NCI-H774 (cell line): ENCODE results near the gene MFSD1.

Experiments
- DNase-seq: peaks from one replicate; lab custom pipeline; 2025; lab: John Stamatoyannopoulos, UW

Gene MFSD1

GRCh38 chr3:158819282-158819681 is 17.4 kb downstream of the MFSD1 start:
- no peak for DNase-seq

DNA sequence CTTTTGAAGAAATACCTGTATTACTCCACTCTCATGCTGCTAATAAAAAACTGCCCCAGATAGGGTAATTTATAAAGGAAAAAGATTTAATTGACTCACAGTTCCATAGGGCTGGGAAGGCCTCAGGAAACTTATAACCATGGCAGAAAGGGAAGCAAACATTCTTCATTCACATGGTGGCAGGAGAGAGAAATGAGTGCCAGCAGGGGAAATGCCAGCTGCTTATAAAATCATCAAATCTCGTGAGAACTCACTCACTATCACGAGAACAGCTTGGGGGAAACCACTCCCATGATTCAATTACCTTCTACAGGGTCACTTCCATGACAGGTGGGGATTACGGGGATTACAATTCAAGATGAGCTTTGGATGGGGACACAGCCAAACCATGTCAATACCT is 18.7 kb downstream of the MFSD1 start:
- DNase-seq: no peak

- DNase-seq: no peak
These were observed 20.0 kb downstream of the MFSD1 start for GRCh38 chr3:158821847-158822246.

GRCh38 chr3:158823426-158823825 is 21.6 kb downstream of the MFSD1 start:
- DNase-seq: no peak

DNA sequence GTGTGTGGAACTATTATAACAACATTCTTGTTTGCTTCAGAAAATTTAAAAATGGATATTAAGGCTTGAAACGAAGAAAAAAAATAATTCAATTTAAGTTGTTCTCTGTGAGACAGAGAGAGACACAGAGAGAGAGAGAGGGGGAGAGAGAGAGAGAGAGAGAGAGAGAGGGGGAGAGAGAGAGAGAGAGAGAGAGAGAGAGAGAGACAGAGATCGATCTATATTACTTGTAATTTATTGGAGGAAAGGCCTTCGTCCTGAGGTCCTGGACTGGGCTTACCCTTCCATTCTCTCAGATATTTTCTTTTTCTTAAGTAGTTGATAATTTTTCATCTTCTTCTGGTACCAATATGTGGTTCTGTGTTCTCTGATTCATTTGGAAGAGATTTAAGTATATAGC is 25.9 kb downstream of the MFSD1 start:
- DNase-seq: no peak

DNA sequence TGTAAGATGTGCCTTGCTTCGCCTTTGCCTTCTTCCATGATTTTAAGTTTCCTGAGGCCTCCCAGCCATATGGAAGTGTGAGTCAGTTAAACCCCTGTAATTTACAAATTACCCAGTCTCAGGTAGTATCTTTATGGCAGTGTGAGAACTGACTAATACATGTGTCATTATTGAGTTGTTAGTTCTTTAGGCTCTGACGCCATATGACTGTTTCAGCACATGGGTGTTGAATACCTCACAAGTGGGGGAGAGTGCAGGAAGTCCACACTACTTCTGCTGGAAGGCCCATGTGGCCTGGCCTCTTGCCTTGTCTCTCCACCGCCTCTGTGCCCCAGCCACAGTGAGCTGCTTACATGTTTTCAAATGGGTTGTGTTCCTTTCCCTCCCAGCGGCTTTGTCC is 28.5 kb downstream of the MFSD1 start:
- DNase-seq: no peak

GRCh38 chr3:158831861-158832260 is 30.0 kb downstream of the MFSD1 start:
- DNase-seq: no peak

GRCh38 chr3:158835631-158836030 is 33.8 kb downstream of the MFSD1 start:
- DNase-seq: no peak

GRCh38 chr3:158836312-158836711 is 34.5 kb downstream of the MFSD1 start:
- DNase-seq: no peak

DNA sequence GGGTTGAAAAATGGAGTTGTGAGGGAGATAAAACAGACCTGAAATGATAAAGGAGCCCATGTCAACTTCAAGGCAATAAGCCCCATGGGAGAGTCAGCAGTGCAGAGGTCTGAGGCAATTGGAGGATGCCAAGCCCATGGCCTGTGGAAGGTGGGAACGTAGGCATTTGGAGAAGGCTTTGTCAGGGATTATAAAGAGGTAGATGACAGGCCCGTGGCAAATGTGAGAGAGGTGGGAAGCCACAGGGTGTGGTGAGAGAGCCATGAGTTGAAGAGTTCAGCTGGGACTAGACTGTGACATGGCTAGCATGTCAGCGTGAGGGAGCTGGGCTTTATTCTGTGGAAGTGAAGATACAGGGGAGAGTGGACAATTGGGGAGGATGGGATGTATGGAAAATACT is 35.4 kb downstream of the MFSD1 start:
- DNase-seq: no peak

DNA sequence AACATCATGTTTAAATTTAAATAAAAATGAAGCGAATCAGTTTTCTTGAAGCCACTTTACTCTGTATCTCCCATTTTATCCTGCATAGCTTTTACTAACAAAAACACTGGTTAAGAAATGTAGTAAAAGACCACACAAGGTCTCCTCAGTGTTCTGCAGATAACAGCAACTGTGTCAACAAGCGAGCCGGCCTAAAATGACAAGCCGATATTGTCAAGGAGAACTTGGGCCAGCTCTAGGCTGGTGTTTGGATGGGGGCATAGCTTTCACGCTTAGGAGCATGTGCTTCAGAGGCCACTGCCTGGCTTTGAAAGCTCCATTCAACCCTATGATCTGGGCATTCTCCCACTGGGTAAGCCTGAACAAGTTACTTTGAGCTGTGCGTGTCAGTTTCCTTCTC is 38.1 kb downstream of the MFSD1 start:
- DNase-seq: no peak

DNA sequence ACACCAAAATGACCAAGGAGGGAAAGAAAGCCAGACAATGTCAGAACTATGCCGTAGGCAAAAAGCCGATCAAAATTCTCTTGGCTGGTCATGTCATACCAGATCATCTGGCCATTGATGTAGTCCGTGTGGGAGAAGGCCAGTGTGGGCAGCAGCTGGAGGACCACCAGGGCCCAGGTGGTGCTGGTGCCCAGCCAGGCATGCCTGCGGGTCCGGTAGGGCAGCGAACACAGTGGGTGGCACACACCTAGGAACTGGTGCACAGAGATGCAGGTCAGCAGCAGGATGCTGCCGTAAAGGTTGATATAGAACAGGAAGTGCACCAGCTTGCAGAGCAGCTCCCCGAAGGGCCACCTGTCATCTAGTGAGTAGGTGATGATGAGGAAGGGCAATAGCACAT is 39.5 kb downstream of the MFSD1 start:
- no peak for DNase-seq

- no peak for DNase-seq
These were observed 41.1 kb downstream of the MFSD1 start for GRCh38 chr3:158842976-158843375.

- DNase-seq: peak; percentile 53
These were observed 44.0 kb downstream of the MFSD1 start for GRCh38 chr3:158845765-158846350.

GRCh38 chr3:158846803-158847451 is 45.1 kb downstream of the MFSD1 start:
- DNase-seq: no peak

DNA sequence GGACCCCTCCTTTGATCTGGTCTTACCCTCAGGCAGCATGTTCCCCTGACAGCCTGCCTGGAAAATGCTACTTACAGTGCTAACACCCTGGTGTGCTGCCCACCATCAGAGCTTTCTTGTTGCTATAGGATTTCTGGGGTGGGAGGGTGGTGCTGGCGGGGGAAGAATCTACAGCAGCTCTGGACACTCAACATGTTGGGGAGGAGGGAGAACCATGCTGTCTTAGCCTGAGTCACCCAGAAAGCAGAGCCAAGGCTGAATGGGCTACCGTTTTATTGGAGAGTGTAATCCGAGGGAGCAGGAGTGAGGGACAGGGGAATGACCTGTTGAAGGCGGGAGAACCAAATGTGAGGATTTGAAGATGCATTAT is 45.6 kb downstream of the MFSD1 start:
- no peak for DNase-seq

GRCh38 chr3:158847885-158848284 is 46.0 kb downstream of the MFSD1 start:
- no peak for DNase-seq

DNA sequence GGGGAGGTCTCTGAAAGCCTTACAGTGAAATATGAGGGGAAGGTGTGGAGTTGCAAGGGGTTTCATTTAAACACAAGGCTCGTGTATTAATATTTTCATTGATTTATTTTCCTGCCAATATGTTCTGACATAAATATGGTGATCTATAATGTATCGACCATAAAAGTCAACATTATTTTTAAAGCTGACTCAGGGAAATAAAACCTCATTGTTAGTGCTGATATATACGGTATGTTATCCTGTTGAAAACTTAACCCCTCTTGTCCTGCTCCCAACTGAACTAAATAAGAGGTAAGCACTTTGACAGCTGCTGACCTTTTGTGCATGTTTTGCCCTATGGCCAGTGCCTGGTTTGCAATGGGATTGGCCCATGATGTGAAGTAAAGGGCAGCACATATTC is 47.9 kb downstream of the MFSD1 start:
- no peak for DNase-seq

DNA sequence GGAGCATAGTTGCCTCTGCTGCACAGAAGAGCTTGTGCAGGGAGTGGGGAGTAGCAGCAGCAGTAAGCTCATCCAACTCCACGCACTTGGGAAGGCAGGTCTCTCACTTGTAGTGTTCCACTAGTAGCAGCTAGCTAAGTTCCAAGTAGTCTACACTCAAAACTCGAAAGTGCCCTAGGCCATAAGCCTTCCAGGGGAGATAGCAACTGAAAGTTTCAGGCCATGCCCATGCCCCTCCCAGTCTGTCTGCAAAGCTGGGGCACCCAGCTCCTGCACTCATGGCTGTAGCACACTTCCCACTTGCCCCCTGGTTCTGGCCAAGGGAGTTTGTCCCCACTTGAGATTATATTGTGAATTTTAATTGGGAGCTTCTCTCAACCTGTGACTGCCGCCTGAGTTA is 57.5 kb downstream of the MFSD1 start:
- no peak for DNase-seq

- no peak for DNase-seq
These were observed 61.4 kb downstream of the MFSD1 start for GRCh38 chr3:158863247-158863646.

DNA sequence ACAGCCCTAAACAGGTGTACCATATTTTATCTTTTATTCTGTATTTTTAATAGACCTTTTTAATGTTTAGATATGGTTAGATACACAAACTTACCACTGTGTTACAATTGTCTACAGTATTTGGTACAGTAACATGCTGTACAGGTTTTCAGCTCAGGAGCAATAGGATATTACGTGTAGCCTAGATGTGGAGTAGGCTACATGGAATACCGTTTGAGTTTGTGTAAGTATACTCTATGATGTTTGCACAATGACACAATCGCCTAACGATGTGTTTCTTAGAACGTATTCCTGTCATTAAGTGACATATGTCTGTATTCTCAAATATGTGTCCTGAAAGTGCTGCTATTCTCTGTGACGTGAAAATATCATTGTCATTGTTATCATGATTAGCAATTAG is 62.6 kb downstream of the MFSD1 start:
- no peak for DNase-seq

DNA sequence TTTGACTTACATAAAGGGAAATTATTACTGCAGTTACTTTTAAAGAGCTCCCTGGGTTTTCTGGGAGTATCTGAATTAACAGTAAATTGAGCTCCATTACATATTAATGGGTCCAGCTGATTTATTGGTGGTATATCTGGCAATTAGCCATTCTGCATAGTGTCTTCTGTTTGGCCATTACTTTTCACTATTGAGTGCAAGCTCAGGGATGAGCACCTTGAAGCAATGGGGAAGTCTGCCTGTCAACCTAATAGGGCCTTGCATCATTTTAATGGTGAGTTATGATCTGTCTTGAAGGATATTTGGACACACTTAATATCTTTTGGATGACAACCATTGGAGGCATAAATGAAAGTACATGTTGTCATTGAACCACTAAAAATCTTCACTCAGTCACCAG is 73.8 kb downstream of the MFSD1 start:
- no peak for DNase-seq
